ENCODE data around the gene KLHL22.

KLHL22 gene

GRCh38 chr22:20440637-20441591, 54.7 kb downstream of the KLHL22 start:
- POLR2A ChIA-PET, result no interaction called here
- CTCF ChIA-PET, result interaction anchor here (1.4 to 1.8 kb wide), 2 partner anchors 16 to 22 kb away, joined by 5 to 8 read pairs; no protein-coding TSS in a partner anchor

DNA sequence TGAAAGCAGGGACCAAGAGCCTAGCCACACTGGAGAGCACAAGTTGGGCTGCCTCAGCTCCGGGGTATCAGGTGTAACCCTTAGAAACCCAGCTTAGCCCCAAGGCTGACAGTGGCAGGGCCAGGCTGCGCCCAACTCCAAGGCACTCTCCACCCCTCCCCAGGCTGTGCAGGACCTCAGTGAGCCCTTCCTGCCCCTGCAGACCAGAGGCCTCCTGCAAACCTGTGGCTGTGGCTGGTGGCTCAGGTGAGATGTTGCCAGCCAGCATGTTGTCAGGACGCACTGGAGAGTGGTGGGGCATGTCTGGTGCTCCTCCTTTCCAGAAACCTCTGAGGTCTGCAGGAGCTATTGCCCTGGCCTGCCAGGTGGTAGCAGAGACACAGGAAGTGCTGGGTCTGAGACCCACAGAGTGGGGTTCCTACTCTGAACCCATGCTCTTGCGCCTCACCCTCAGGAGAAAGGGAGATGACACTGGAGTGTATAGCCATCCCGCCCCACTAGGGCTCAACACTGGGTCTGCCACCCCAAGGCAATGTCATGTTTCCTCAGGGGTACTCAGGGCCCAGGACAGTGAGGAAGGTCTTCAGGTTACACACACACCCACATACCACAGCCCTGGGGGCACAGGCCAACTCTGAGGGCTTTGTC, 55.5 kb downstream of the KLHL22 start:
- no peak for DNase-seq (ENCODE audit: extremely low spot score)
- POLR2A ChIA-PET, result no interaction called here
- TF ChIP-seq CTCF (IDR thresholded peaks at IDR 0.05; ENCODE audit: control extremely low read depth, extremely low read depth, low read depth, missing control alignments), result no peak
- CTCF ChIA-PET, result interaction anchor here (1.0 to 1.8 kb wide), 2 partner anchors 9 to 17 kb away, joined by 3 to 8 read pairs; no protein-coding TSS in a partner anchor

More at GRCh38 chr22:20440637-20441591, 54.7 kb downstream of the KLHL22 start:
- no peak for DNase-seq (ENCODE audit: extremely low spot score)
- no peak for TF ChIP-seq CTCF (IDR thresholded peaks at IDR 0.05; ENCODE audit: control extremely low read depth, extremely low read depth, low read depth, missing control alignments)

DNA sequence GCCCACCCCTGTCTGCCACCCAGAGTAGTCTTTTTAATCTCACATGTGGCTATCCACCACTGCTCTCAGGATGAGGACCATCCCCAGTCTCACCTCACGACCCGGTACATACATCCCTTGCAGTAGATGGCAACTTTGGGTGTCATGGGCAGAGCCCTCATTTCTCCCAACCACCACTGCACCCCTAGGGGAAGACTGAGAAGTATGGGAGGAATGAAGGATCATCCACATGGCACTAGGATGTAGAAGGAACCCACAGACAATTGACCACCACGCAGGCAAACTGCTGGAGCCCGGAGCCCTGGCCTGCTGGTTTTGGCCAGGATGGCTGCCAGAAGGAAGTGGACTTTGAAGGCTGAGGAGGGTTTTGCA, 56.1 kb downstream of the KLHL22 start:
- no peak for DNase-seq (ENCODE audit: extremely low spot score)
- no peak for TF ChIP-seq CTCF (IDR thresholded peaks at IDR 0.05; ENCODE audit: control extremely low read depth, extremely low read depth, low read depth, missing control alignments)
- CTCF ChIA-PET, result interaction anchor here (1.0 to 1.9 kb wide), 2 partner anchors 9 to 17 kb away, joined by 3 to 5 read pairs; no protein-coding TSS in a partner anchor
- POLR2A ChIA-PET, result no interaction called here

- no peak for TF ChIP-seq CTCF (IDR thresholded peaks at IDR 0.05; ENCODE audit: control extremely low read depth, extremely low read depth, low read depth, missing control alignments)
- POLR2A ChIA-PET, result no interaction called here
Measured at GRCh38 chr22:20438678-20439492, 56.7 kb downstream of the KLHL22 start.

DNA sequence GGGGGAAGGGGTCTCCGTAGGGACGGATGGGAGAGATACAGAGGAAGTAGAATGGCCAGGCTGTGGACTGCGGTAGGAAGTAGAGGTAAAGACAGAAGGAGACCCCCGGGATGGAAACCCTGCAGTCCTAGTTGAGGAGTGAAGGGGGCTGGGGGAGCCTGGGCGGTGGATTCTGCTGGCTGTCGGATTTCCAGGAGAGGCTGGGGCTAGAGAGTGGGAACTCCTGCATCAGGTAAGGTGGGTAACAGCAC, 57.2 kb downstream of the KLHL22 start:
- CTCF ChIA-PET, result interaction anchor here (1.9 kb wide), 1 partner anchor 18 kb away, joined by 5 read pairs; no protein-coding TSS in a partner anchor
- POLR2A ChIA-PET, result no interaction called here
- no peak for TF ChIP-seq CTCF (IDR thresholded peaks at IDR 0.05; ENCODE audit: control extremely low read depth, extremely low read depth, low read depth, missing control alignments)
- DNase-seq (ENCODE audit: extremely low spot score), result no peak

More at GRCh38 chr22:20438678-20439492, 56.7 kb downstream of the KLHL22 start:
- CTCF ChIA-PET, result interaction anchor here (1.9 kb wide), 1 partner anchor 18 kb away, joined by 5 read pairs; no protein-coding TSS in a partner anchor
- peak; percentile 25 for DNase-seq (ENCODE audit: extremely low spot score)
